ENCODE data around the gene EIF1.

Gene EIF1

DNA sequence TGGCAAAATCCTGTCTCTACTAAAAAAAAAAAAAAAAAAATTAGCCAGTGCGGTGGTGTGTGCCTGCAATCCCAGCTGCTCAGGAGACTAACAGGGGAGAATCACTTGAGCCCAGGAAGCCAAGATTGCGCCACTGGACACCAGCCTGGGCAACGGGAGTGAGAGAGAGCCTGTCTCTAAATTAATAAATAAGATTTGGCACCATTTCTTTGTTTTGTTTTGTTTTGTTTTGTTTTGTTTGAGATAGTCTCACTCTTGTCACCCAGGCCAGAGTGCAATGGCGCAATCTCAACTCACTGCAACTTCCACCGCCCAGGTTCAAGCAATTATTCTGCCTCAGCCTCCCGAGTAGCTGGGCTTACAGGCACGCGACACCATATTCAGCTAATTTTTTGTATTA is 14.0 kb downstream of the EIF1 start:
- no peak for DNase-seq (ENCODE audit: low read depth)
- TF ChIP-seq, protein P1, sequence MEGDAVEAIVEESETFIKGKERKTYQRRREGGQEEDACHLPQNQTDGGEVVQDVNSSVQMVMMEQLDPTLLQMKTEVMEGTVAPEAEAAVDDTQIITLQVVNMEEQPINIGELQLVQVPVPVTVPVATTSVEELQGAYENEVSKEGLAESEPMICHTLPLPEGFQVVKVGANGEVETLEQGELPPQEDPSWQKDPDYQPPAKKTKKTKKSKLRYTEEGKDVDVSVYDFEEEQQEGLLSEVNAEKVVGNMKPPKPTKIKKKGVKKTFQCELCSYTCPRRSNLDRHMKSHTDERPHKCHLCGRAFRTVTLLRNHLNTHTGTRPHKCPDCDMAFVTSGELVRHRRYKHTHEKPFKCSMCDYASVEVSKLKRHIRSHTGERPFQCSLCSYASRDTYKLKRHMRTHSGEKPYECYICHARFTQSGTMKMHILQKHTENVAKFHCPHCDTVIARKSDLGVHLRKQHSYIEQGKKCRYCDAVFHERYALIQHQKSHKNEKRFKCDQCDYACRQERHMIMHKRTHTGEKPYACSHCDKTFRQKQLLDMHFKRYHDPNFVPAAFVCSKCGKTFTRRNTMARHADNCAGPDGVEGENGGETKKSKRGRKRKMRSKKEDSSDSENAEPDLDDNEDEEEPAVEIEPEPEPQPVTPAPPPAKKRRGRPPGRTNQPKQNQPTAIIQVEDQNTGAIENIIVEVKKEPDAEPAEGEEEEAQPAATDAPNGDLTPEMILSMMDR (conservative IDR thresholded peaks at IDR 0.05; ENCODE audit: low read depth, low read length), result no peak
- H3K4me3 ChIP-seq (ENCODE audit: low read length), result no peak overlapping the region

DNA sequence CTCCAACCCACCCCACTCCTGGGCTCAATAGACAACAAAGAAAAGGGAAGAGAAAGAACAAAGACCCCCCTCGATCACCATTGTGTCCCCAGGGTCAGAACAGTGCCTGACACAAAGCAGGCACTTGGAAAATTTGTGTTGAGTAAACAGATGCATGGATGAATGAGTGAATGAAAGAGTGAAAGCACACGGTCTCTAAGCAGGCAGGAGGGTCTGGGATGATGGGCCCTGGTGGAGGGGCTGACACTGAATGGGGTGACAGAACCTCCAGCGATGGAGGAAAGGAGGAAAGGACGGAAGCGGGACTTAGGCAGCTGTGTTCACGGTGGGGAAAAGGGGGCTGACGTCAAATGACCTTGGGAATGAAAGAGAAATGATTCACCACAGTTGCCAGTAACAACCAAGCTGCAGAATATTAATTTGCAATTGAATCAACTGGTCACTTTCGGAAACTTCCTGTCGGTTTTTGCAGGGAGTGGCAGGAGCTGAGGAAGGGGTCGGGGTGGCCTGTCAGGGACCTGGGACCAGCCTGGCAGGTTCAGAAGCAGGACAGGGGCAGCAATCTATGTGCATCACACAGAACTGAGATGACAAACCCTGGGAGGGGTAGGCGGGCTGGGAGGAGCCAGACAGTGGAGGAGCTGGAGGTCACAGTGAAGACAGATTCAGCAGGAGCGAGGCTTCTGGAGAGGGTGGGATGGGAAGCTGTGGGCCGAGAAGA is 16.7 kb downstream of the EIF1 start:
- no peak for DNase-seq (ENCODE audit: low read depth)
- TF ChIP-seq, protein P1 (conservative IDR thresholded peaks at IDR 0.05; ENCODE audit: low read depth, low read length), result no peak
- H3K4me3 ChIP-seq (ENCODE audit: low read length), result no peak overlapping the region

DNA sequence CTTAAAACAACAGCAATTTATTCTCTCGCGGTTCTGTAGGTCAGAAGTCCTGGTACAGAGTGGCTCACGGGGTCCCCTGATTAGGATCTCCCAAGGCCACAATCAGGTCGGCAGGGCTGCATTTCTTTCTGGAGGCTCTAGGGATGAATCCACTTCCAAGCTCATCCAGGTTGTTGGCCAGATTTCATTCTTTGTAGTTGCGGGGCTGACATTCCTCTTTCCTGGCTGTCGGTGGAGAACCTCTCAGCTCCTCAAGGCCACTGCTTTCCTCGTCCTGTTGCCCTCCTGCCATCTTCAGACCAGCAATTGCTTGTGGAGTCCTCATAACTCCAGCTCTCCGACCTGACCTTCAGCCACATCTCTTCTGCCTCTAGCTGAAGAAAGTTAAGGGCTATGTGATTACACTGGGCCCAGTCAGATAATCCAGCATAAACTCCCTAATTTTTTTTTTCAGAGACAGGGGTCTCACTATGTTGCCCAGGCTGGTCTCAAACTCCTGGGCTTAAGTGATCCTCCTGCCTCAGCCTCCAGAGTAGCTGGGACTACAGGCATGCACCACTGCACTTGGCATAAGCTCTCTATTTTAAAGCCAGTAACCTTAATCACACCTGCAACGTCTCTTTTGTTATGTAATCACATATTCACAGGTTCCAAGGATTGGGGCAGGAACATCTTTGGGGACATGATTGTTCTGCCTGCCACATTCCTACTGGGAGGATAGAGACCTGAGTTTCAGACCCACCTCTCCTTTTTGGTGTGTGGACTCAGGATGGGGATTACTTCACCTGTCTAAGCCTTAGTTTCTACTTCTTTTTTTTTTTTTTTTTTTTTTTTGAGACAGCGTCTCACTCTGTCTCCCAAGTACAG is 19.4 kb downstream of the EIF1 start:
- DNase-seq (ENCODE audit: low read depth), result no peak
- TF ChIP-seq, protein P1 (conservative IDR thresholded peaks at IDR 0.05; ENCODE audit: low read depth, low read length), result no peak

DNA sequence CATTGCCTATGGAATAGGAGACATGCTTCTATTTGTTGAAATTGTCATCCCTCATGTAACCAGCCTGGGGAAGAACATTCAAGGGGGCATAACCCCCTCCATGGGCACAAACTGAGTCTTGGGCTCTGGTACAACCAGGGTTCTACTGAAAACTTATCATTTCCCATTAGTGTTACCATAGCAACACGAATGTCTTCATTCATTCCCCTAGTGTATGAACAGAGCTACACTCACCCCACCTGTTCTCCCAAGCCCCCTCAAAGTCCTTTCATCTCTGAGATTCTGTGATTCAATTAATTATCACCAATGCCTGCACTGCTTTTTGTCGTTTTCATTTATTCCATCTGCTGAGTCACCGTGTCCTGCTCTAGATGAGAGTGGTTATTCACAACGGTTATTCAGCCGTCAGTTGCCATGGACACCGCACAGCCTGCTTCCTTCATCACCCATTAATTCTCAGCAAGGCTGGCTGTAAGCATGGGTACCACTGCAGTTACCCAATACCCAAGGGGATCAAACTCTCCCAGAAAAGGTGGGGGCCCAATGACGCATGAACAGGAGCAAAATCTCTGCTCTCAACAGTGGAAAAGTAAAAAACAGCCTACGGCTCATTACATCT is 21.9 kb downstream of the EIF1 start:
- DNase-seq (ENCODE audit: low read depth), result no peak
- TF ChIP-seq, protein P1 (conservative IDR thresholded peaks at IDR 0.05; ENCODE audit: low read depth, low read length), result no peak
- H3K4me3 ChIP-seq (ENCODE audit: low read length), result no peak overlapping the region

More for the DNA sequence above, 19.4 kb downstream of the EIF1 start:
- no peak overlapping the region for H3K4me3 ChIP-seq (ENCODE audit: low read length)

DNA sequence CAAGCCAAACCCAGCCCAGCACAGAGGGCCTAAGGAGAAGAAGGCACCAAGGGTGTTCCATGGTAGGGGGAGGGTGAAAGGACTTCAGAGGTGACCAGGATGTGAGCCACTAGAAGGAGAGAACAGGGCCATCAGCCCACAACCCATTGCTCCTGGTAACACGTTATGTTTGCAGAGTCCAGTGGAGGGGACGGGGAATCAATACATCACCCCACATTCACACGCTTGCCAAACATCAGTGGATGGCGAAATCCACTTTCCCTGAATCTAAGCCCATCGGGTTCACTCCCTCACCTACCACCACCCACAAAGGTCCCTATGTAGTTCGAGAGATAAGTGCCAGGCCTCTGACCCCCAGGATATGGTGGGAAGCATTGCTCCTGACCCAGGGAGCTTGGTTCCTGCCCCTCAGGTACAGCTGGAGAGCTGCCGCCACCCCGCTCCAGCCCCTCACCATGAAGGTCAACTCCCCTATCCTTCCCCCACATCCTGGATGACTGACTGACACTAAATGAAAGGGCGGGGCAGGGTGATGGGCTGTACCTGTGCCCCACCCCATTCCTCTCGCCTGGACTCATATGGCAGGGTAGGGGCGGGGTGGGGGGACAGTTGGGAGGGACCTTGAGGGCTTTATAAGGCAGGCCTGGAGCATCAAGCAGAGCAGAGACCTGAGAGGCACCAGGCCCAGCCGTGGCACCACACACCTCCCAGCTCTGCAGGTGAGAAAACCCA is 23.1 kb downstream of the EIF1 start, which contains the start of gene GAST:
TSS of gene GAST (plus strand) at position 663 of the 732 bp plus-strand sequence. CDS start 3,106 bp downstream, outside the sequence.
- DNase-seq (ENCODE audit: low read depth), result no peak
- TF ChIP-seq, protein P1 (conservative IDR thresholded peaks at IDR 0.05; ENCODE audit: low read depth, low read length), result no peak
- H3K4me3 ChIP-seq (ENCODE audit: low read length), result no peak within 1 kb of the TSS

DNA sequence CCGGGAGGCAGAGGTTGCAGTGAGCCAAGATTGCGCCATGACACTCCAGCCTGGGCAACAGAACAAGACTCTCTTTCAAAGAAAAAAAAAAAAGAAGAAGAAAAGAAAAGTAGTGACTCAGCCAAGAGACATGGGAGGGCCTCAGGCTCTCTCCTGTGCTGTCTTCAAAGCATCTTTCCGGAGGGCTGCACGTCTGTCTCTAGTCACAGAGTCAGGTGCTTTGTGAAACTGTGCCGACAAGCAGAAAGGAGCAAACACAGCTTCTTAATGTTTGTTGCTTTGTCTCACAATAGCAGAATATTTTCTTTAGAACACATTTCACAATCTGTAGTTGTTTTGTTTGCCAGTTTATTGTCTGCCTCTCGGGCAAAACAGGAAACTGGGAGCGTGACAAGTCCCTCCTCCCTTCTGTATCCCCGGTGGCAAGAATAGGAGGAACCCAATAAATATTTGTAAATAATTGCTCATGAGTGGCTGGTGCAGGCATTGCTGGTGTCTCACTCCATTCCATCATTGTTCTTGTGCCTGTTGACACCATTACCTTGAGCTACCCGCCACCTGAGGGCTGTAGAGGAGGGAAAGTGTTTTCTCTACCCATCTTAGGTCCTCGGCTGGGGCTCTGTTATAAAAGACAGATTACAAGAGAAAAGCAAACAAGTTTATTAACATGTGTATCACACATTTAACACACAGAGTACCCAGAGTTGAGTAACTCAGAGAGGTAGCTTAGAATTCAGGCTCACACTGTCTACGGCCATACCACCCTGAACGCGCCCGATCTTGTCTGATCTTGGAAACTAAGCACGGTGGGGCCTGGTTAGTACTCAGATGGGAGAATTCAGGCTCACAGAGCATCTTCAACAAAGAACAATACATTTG is 29.0 kb downstream of the EIF1 start:
- TF ChIP-seq, protein P1 (conservative IDR thresholded peaks at IDR 0.05; ENCODE audit: low read depth, low read length), result no peak
- no peak overlapping the region for H3K4me3 ChIP-seq (ENCODE audit: low read length)
- no peak for DNase-seq (ENCODE audit: low read depth)
